Stimulated activated effector memory CD8-positive, alpha-beta T cell treated with anti-CD3 and anti-CD28 coated beads, Interleukin-12 subunit alpha, Interleukin-12 subunit beta, amount 100 ng/mL, for 72 hours (primary cell): ENCODE data around the gene LGALSL.
A peak's percentile ranks its signal among the peaks of the same experiment; 100 is the strongest.

ENCODE experiments used
- ATAC-seq: fragments of 150-1000 bp; cut with Tn5 transposase; 2 replicates; pipeline ENCODE4 v1.10.0; 2021
- DNase-seq, 2 donors: peaks; one replicate each; pipeline ENCODE4 v3.0.0; 2021 to 2022; ENCODE audit warnings: low spot score in 2 of 2
- H3K27ac Mint-ChIP-seq: one replicate; pipeline ENCODE4 v1.8.0; 2022; ENCODE audit warnings: mild to moderate bottlenecking, mixed read lengths
- H3K36me3 Mint-ChIP-seq: one replicate; pipeline ENCODE4 v1.8.0; 2022; ENCODE audit warnings: mild to moderate bottlenecking, mixed read lengths
- H3K4me1 Mint-ChIP-seq: one replicate; pipeline ENCODE4 v1.8.0; 2022; ENCODE audit warnings: mixed read lengths
- H3K4me3 Mint-ChIP-seq: one replicate; pipeline ENCODE4 v1.8.0; 2022; ENCODE audit warnings: mild to moderate bottlenecking, mixed read lengths
- H3K9me3 Mint-ChIP-seq: one replicate; pipeline ENCODE4 v1.8.0; 2022; ENCODE audit warnings: mixed read lengths

Gene LGALSL

GRCh38 chr2:64453770-64454385 is at the start of gene LGALSL:
LGALSL (plus strand) TSS chr2:64454162; CDS start chr2:64454546, 384 bp downstream.
- Mint-ChIP-seq H3K9me3 (no peaks in the 10 kb centered on the region), H3K4me3 (peak within 1 kb of the TSS; percentile 63), H3K36me3 (no peaks in the 10 kb centered on the region), H3K4me1 (no peaks in the 10 kb centered on the region), H3K27ac (no peak within 1 kb of the TSS)
- ATAC-seq = peak; percentile 81
- peak; percentile 17 to 62 for DNase-seq

DNA sequence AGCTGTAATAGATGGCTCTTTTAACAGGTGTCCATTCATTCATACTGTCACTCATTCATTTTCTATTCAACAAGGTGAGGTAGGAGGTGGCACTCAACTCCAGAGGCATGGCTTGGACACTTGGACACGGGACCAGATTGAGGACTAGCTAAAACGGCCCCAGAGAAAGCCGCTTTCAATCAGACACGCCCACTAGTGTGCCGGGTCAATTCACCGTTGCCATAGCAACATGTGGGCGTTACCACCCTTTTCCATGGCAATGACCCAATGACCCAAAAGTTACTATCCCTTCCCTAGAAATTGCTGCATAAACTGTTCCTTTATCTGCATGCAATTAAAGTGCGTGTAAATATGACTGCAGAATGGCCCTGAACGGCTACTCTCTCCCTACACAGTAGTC is 49.2 kb upstream of the LGALSL start:
- Mint-ChIP-seq H3K4me1 (peaks cover 5% of the 10 kb centered on the region), H3K9me3 (no peaks in the 10 kb centered on the region), H3K27ac (no peak overlapping the region), H3K4me3 (no peak overlapping the region), H3K36me3 (no peaks in the 10 kb centered on the region)
- DNase-seq (no peak), ATAC-seq (no peak)

- Mint-ChIP-seq H3K4me3 (no peak overlapping the region), H3K9me3 (no peaks in the 10 kb centered on the region), H3K4me1 (peaks cover 5% of the 10 kb centered on the region), H3K36me3 (no peaks in the 10 kb centered on the region), H3K27ac (no peak overlapping the region)
- ATAC-seq (no peak), DNase-seq (peak in 1 of 2 donors; percentile 29)
These were observed 48.2 kb upstream of the LGALSL start for GRCh38 chr2:64405581-64406406.

DNA sequence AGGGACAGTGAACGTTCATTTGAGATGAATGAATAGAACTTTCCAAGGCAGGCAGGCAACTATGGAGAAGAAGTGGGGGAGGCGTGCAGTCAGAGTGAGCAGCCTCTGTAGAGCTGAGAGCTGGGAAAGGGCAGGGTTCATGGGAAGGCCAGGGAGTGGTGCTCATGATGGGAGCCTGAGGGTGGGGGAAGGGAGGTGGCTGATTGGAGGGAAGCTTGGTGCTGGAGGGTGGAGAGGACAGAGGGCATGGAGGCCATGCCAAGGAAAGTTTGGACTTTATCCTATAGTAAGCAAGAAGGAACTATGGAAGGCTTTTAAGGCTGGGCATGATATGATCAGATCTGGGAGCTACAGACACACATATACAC is 47.6 kb upstream of the LGALSL start:
- peak in 1 of 2 donors; percentile 22 for DNase-seq
- Mint-ChIP-seq H3K36me3 (no peaks in the 10 kb centered on the region), H3K4me3 (no peak overlapping the region), H3K4me1 (peaks cover 5% of the 10 kb centered on the region), H3K27ac (no peak overlapping the region), H3K9me3 (no peaks in the 10 kb centered on the region)
- no peak for ATAC-seq

- Mint-ChIP-seq H3K36me3 (no peaks in the 10 kb centered on the region), H3K27ac (no peak overlapping the region), H3K4me1 (peaks cover 5% of the 10 kb centered on the region), H3K4me3 (no peak overlapping the region), H3K9me3 (no peaks in the 10 kb centered on the region)
- no peak for ATAC-seq
- peak in 1 of 2 donors; percentile 13 for DNase-seq
These were observed 45.9 kb upstream of the LGALSL start for GRCh38 chr2:64408031-64408430.

DNA sequence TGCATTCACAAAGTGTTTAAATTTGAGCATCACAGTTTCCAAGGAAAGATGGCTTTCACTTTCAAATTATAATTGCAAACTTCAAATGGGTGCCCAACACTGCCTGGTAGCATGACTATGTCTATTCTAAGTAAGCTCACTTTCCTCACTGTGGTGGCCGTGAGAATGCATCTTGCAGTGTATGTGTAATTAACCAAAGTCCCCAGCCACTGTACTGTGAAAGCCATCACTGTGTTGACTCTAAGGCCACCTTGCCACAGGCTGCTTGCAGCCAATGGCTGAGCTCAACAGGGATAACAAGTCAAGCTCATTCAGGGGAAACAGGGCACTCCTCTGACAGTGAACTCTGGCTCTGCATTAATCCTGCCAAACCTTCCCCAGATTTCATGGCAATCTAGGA is 43.3 kb upstream of the LGALSL start:
- Mint-ChIP-seq H3K36me3 (no peaks in the 10 kb centered on the region), H3K27ac (no peak overlapping the region), H3K9me3 (no peaks in the 10 kb centered on the region), H3K4me3 (no peak overlapping the region), H3K4me1 (peaks cover 5% of the 10 kb centered on the region)
- DNase-seq (peak in 1 of 2 donors; percentile 43), ATAC-seq (peak; percentile 54)

DNA sequence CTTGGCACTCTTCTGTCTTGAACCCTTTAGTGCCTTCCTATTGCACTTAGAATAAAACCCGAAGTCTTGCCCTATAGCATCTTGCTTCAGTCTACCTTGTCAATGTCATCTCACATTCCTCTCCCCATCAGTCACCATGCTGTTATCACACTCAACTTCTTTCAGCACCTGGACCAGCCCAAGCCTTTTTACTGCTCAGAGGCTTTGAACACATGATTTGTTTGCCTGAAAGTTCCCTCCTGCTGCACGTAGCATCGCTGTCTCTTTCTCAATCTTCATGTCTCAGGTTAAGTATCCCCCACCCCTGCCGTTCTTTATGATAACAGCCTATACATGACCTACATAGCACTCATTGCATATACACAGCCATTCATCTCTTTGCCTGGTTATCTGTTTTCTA is 41.3 kb upstream of the LGALSL start:
- H3K36me3 Mint-ChIP-seq = no peaks in the 10 kb centered on the region
- no peak overlapping the region for H3K4me3 Mint-ChIP-seq
- H3K4me1 Mint-ChIP-seq = no peaks in the 10 kb centered on the region
- H3K27ac Mint-ChIP-seq = no peak overlapping the region
- no peaks in the 10 kb centered on the region for H3K9me3 Mint-ChIP-seq
- no peak for ATAC-seq
- peak in 1 of 2 donors; percentile 7 for DNase-seq

DNA sequence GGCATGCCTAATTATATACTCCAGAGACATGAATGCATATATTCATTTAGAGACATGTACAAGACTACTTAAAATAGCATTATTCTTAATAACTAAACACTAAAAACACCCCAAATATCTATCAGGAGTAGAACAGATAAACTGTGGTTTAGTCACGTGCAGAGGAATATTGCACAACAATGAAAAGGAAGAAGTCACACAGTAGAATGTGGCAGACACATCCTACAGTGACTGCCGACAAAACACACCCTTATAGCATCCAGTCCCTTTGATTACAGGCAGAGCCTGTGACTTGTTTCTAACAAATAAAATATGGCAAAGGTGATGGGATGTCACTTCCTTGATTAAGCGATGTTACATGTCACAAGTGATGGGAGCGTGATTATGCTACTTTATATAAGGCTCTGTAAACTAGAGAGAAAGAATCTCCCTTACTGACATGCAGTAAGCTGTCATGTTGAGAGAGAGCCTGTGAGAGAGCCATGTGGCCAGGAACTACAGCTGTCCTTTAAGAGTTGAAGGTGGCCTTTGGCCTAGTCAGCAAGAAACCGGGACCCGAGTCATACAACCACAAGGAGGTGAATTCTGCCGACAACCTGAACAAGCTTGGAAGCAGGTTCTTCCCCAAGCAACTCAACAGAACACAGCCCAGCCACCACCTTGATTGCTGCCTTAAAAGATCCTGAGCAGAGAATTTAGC is 39.1 kb upstream of the LGALSL start:
- Mint-ChIP-seq H3K4me1 (no peaks in the 10 kb centered on the region), H3K36me3 (no peaks in the 10 kb centered on the region), H3K27ac (no peak overlapping the region), H3K4me3 (no peak overlapping the region), H3K9me3 (no peaks in the 10 kb centered on the region)
- DNase-seq (no peak), ATAC-seq (peak; percentile 18)

- H3K9me3 Mint-ChIP-seq = no peaks in the 10 kb centered on the region
- peak in 1 of 2 donors; percentile 17 for DNase-seq
- no peaks in the 10 kb centered on the region for H3K36me3 Mint-ChIP-seq
- ATAC-seq = no peak
- no peaks in the 10 kb centered on the region for H3K4me1 Mint-ChIP-seq
- no peak overlapping the region for H3K4me3 Mint-ChIP-seq
- H3K27ac Mint-ChIP-seq = no peak overlapping the region
These were observed 36.3 kb upstream of the LGALSL start for GRCh38 chr2:64417624-64418023.

DNA sequence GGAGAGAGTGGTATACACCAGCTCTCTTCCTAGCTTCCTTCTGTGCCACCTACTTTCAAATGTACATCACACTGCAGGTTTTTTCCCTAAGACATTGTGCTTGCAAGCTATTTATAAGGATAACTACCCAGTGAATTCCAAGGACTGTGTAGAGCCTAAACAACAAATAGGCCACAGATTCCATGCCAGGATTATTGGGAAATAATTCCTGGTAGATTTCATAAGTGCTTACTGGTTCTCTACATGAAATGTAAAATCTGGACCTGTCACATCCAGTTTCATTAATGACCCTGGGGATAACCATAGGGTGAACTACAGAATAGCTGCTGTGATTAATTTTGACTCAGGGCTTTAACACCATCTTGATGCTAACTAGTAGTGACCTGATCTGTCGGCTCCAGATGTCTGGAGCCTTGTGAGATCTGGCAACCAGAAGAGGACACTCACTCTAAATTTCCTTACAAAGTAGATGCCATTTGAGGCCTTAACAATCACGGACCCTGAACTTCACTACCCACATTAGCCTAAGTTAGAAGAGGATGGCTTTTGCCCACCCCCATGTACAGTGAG is 34.3 kb upstream of the LGALSL start:
- H3K36me3 Mint-ChIP-seq = no peaks in the 10 kb centered on the region

DNA sequence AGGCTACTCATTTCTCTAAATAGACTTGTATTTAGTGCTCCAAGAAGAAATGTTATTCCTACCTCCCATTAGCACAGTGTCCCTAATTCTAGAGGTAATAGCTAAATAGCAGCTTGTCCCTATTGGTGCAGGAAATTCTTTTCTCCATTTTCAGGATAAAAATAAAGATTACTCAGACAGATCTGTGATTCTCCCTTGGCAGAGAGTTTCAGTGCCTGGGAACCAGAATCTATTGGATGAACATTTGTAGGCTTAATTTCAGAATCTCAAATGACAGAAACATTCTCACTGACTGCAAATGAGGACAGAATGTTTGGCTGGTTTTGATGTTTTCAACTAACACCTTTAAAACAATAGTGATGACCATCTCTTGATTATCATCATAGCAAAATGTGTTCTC is 33.3 kb upstream of the LGALSL start:
- H3K36me3 Mint-ChIP-seq = no peaks in the 10 kb centered on the region
- H3K4me3 Mint-ChIP-seq = no peak overlapping the region
- H3K9me3 Mint-ChIP-seq = no peaks in the 10 kb centered on the region
- ATAC-seq (no peak), DNase-seq (no peak)
- no peaks in the 10 kb centered on the region for H3K4me1 Mint-ChIP-seq
- H3K27ac Mint-ChIP-seq = no peak overlapping the region

More for the DNA sequence above, 34.3 kb upstream of the LGALSL start:
- Mint-ChIP-seq H3K27ac (no peak overlapping the region), H3K4me1 (no peaks in the 10 kb centered on the region), H3K4me3 (no peak overlapping the region), H3K9me3 (no peaks in the 10 kb centered on the region)
- DNase-seq (no peak), ATAC-seq (no peak)

- H3K4me1 Mint-ChIP-seq = no peaks in the 10 kb centered on the region
These were observed 32.8 kb upstream of the LGALSL start for GRCh38 chr2:64421201-64421600.

DNA sequence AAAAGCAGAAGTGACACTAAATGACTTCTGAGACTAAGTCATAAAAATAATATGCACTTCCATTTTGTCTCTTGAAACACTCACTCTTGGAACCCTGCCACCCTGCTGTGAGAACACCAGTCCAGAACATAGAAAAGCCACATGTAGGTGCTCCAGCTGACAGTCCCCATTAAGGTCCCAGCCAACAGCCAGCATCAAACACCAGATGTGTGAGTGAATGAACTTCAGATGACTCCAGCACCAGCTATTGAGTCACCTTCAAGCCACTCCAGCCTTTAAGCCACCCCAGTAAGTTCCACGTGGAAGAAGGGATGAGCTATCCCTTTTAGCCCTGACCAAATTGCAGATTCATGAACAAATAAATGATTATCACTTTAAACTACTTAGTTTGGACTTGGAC is 31.5 kb upstream of the LGALSL start:
- no peaks in the 10 kb centered on the region for H3K9me3 Mint-ChIP-seq
- H3K36me3 Mint-ChIP-seq = no peaks in the 10 kb centered on the region
- ATAC-seq = no peak
- H3K4me1 Mint-ChIP-seq = no peaks in the 10 kb centered on the region
- no peak overlapping the region for H3K4me3 Mint-ChIP-seq
- no peak overlapping the region for H3K27ac Mint-ChIP-seq
- peak in 1 of 2 donors; percentile 23 for DNase-seq

More at GRCh38 chr2:64421201-64421600, 32.8 kb upstream of the LGALSL start:
- DNase-seq = peak in 1 of 2 donors; percentile 13
- ATAC-seq = no peak
- H3K9me3 Mint-ChIP-seq = no peaks in the 10 kb centered on the region
- H3K36me3 Mint-ChIP-seq = no peaks in the 10 kb centered on the region
- no peak overlapping the region for H3K4me3 Mint-ChIP-seq
- no peak overlapping the region for H3K27ac Mint-ChIP-seq

- H3K4me3 Mint-ChIP-seq = no peak overlapping the region
- ATAC-seq (no peak), DNase-seq (peak in 1 of 2 donors; percentile 10)
- H3K27ac Mint-ChIP-seq = no peak overlapping the region
- H3K4me1 Mint-ChIP-seq = no peaks in the 10 kb centered on the region
- H3K36me3 Mint-ChIP-seq = no peaks in the 10 kb centered on the region
- H3K9me3 Mint-ChIP-seq = no peaks in the 10 kb centered on the region
These were observed 30.7 kb upstream of the LGALSL start for GRCh38 chr2:64423303-64423702.

GRCh38 chr2:64424416-64424987 is 29.5 kb upstream of the LGALSL start:
- H3K4me3 Mint-ChIP-seq = no peak overlapping the region
- H3K4me1 Mint-ChIP-seq = no peaks in the 10 kb centered on the region
- no peak overlapping the region for H3K27ac Mint-ChIP-seq
- no peaks in the 10 kb centered on the region for H3K36me3 Mint-ChIP-seq
- DNase-seq = peak in 1 of 2 donors; percentile 34
- ATAC-seq = peak; percentile 46
- no peaks in the 10 kb centered on the region for H3K9me3 Mint-ChIP-seq
